ENCODE results near the gene CNKSR3.

CNKSR3 gene

GRCh38 chr6:154402081-154402780 is 108.3 kb downstream of the CNKSR3 start:
- TF ChIP-seq POLR2AphosphoS5 (IDR thresholded peaks at IDR 0.05; ENCODE audit: low read depth, low read length) (no peak), SIN3A (IDR thresholded peaks at IDR 0.05; ENCODE audit: borderline replicate concordance, insufficient read depth, low read length) (no peak), TAF1 (IDR thresholded peaks at IDR 0.05; ENCODE audit: borderline replicate concordance, insufficient read depth, low read length) (no peak), FOXP2 (optimal IDR thresholded peaks at IDR 0.05; ENCODE audit: borderline replicate concordance, extremely low read depth, extremely low read length, insufficient read depth) (no peak), REST (IDR thresholded peaks at IDR 0.05; ENCODE audit: insufficient read depth in 1 of 2, low read depth in 2 of 2, low read length in 2 of 2) (no peak)

GRCh38 chr6:154399097-154399496 is 111.4 kb downstream of the CNKSR3 start:
- no peak for TF ChIP-seq TAF1 (IDR thresholded peaks at IDR 0.05; ENCODE audit: borderline replicate concordance, insufficient read depth, low read length)
- TF ChIP-seq POLR2AphosphoS5 (IDR thresholded peaks at IDR 0.05; ENCODE audit: low read depth, low read length), result no peak
- TF ChIP-seq FOXP2 (optimal IDR thresholded peaks at IDR 0.05; ENCODE audit: borderline replicate concordance, extremely low read depth, extremely low read length, insufficient read depth), result no peak

- no peak for TF ChIP-seq SIN3A (IDR thresholded peaks at IDR 0.05; ENCODE audit: borderline replicate concordance, insufficient read depth, low read length)
- TF ChIP-seq FOXP2 (optimal IDR thresholded peaks at IDR 0.05; ENCODE audit: borderline replicate concordance, extremely low read depth, extremely low read length, insufficient read depth), result no peak
- TF ChIP-seq REST (IDR thresholded peaks at IDR 0.05; ENCODE audit: insufficient read depth in 1 of 2, low read depth in 2 of 2, low read length in 2 of 2), result no peak
- TF ChIP-seq POLR2AphosphoS5 (IDR thresholded peaks at IDR 0.05; ENCODE audit: low read depth, low read length), result no peak
- TF ChIP-seq TAF1 (IDR thresholded peaks at IDR 0.05; ENCODE audit: borderline replicate concordance, insufficient read depth, low read length), result no peak
These were observed 112.8 kb downstream of the CNKSR3 start for GRCh38 chr6:154397491-154398195.

- TF ChIP-seq POLR2AphosphoS5 (IDR thresholded peaks at IDR 0.05; ENCODE audit: low read depth, low read length) (no peak), REST (IDR thresholded peaks at IDR 0.05; ENCODE audit: insufficient read depth in 1 of 2, low read depth in 2 of 2, low read length in 2 of 2) (no peak), SIN3A (IDR thresholded peaks at IDR 0.05; ENCODE audit: borderline replicate concordance, insufficient read depth, low read length) (no peak), FOXP2 (optimal IDR thresholded peaks at IDR 0.05; ENCODE audit: borderline replicate concordance, extremely low read depth, extremely low read length, insufficient read depth) (no peak), TAF1 (IDR thresholded peaks at IDR 0.05; ENCODE audit: borderline replicate concordance, insufficient read depth, low read length) (no peak)
These were observed 114.6 kb downstream of the CNKSR3 start for GRCh38 chr6:154395878-154396277.

GRCh38 chr6:154395316-154395715 is 115.2 kb downstream of the CNKSR3 start:
- TF ChIP-seq SIN3A (IDR thresholded peaks at IDR 0.05; ENCODE audit: borderline replicate concordance, insufficient read depth, low read length), result no peak
- TF ChIP-seq TAF1 (IDR thresholded peaks at IDR 0.05; ENCODE audit: borderline replicate concordance, insufficient read depth, low read length), result no peak
- TF ChIP-seq POLR2AphosphoS5 (IDR thresholded peaks at IDR 0.05; ENCODE audit: low read depth, low read length), result no peak
- no peak for TF ChIP-seq REST (IDR thresholded peaks at IDR 0.05; ENCODE audit: insufficient read depth in 1 of 2, low read depth in 2 of 2, low read length in 2 of 2)
- TF ChIP-seq FOXP2 (optimal IDR thresholded peaks at IDR 0.05; ENCODE audit: borderline replicate concordance, extremely low read depth, extremely low read length, insufficient read depth), result no peak

All from PFSK-1 (cell line).